HCT116 (cell line): ENCODE data around the gene C5orf22.

Experiments used
- ATF3 ChIP-seq: IDR thresholded peaks from 2 replicates; pipeline ENCODE4 v1.6.1; 2012
- CEBPB ChIP-seq: IDR thresholded peaks from 2 replicates; pipeline ENCODE4 v1.6.1; 2012; ENCODE audit warnings: low read depth
- CTCF ChIP-seq, 3 experiments: fragments of 200-600 bp in 1 of 3; sonication (generic) in 1 of 3; IDR thresholded peaks in 2 of 3; conservative IDR thresholded peaks in 1 of 3; 2 replicates each; pipeline ENCODE4 v1.5.1; 2012 to 2017; ENCODE audit warnings: low read depth in 2 of 3, low read length in 2 of 3, antibody characterized with exemption in 1 of 3, borderline replicate concordance in 1 of 3, control low read depth in 1 of 3, mild to moderate bottlenecking in 1 of 3, mixed read lengths in 1 of 3, mixed run types in 1 of 3, moderate library complexity in 1 of 3; ENCODE audit not compliant: insufficient read depth in 1 of 3
- ELF1 ChIP-seq: IDR thresholded peaks from 2 replicates; pipeline ENCODE4 v1.6.1; 2012; ENCODE audit warnings: low read depth, borderline replicate concordance
- EZH2 ChIP-seq: fragments of 200-600 bp; sonication (generic); IDR thresholded peaks from 2 replicates; pipeline ENCODE4 v1.6.1; 2017; ENCODE audit warnings: antibody characterized with exemption, mixed run types
- JUND ChIP-seq: IDR thresholded peaks from 2 replicates; pipeline ENCODE4 v1.6.1; 2012
- POLR2A ChIP-seq: IDR thresholded peaks from 2 replicates; pipeline ENCODE4 v1.7.0; 2011; ENCODE audit warnings: borderline replicate concordance; ENCODE audit not compliant: insufficient read depth, insufficient read length; ENCODE audit errors: extremely low read depth
- POLR2AphosphoS5 ChIP-seq: IDR thresholded peaks from 2 replicates; pipeline ENCODE4 v1.6.1; 2011; ENCODE audit warnings: mild to moderate bottlenecking, low read depth, low read length, moderate library complexity
- RAD21 ChIP-seq: IDR thresholded peaks from 2 replicates; pipeline ENCODE4 v1.6.1; 2012; ENCODE audit warnings: low read depth, mild to moderate bottlenecking
- REST ChIP-seq: IDR thresholded peaks from 2 replicates; pipeline ENCODE4 v1.6.1; 2012; ENCODE audit warnings: low read depth
- SRF ChIP-seq: IDR thresholded peaks from 2 replicates; pipeline ENCODE4 v1.6.1; 2012; ENCODE audit warnings: low read depth
- ZNF274 ChIP-seq: fragments of 200-500 bp; sonication (Bioruptor generic); IDR thresholded peaks from 2 replicates; pipeline ENCODE4 v1.6.1; 2014; ENCODE audit warnings: mild to moderate bottlenecking, low read depth, low read length, inconsistent platforms

- no peak for TF ChIP-seq CTCF (IDR thresholded peaks at IDR 0.05 in 2 of 3, conservative IDR thresholded peaks at IDR 0.05 in 1 of 3; ENCODE audit: borderline replicate concordance in 1 of 3, insufficient read depth in 1 of 3, low read depth in 2 of 3, low read length in 2 of 3)
- peak; percentile 67 for TF ChIP-seq ELF1
- peak; percentile 78 for TF ChIP-seq POLR2AphosphoS5
- TF ChIP-seq SRF, result no peak
- TF ChIP-seq REST, result no peak
- no peak for TF ChIP-seq ATF3
- no peak for TF ChIP-seq RAD21
- peak; percentile 77 for TF ChIP-seq POLR2A
- TF ChIP-seq JUND, result no peak
- TF ChIP-seq ZNF274, result no peak
- no peak for TF ChIP-seq EZH2
- no peak for TF ChIP-seq CEBPB
These were observed at the start of gene C5orf22, which contains the start of gene DROSHA for GRCh38 chr5:31531888-31532547.
